Loucy (cell line): ENCODE data around the gene MYF6.

ENCODE experiments used
- H2AFZ ChIP-seq: fragments of 200-600 bp; sonication (generic); 2 replicates; pipeline ENCODE4 v1.6.0; 2016; ENCODE audit warnings: antibody characterized with exemption, mild to moderate bottlenecking, low read length, moderate library complexity
- H3F3A ChIP-seq: fragments of 200-600 bp; 2 replicates; pipeline ENCODE4 v1.6.0; 2016; ENCODE audit warnings: antibody characterized with exemption, low read depth, mild to moderate bottlenecking
- H3K27me3 ChIP-seq: fragments of 200-600 bp; sonication (generic); 2 replicates; pipeline ENCODE4 v1.6.1; 2014; ENCODE audit warnings: low read length, mild to moderate bottlenecking; ENCODE audit not compliant: insufficient read depth, poor library complexity, severe bottlenecking
- H3K36me3 ChIP-seq: fragments of 200-600 bp; sonication (generic); 2 replicates; pipeline ENCODE4 v1.6.1; 2016; ENCODE audit warnings: low read length; ENCODE audit not compliant: insufficient read depth
- H3K4me1 ChIP-seq: fragments of 200-600 bp; sonication (generic); 2 replicates; pipeline ENCODE4 v1.5.1; 2014; ENCODE audit warnings: low read length, mild to moderate bottlenecking; ENCODE audit not compliant: insufficient read depth, poor library complexity, severe bottlenecking
- H3K4me2 ChIP-seq: fragments of 200-600 bp; sonication (generic); 2 replicates; pipeline ENCODE4 v1.6.0; 2014; ENCODE audit warnings: antibody characterized with exemption, low read length, low read depth, mild to moderate bottlenecking; ENCODE audit not compliant: poor library complexity, severe bottlenecking
- H3K4me3 ChIP-seq: fragments of 200-600 bp; sonication (generic); 2 replicates; pipeline ENCODE4 v1.5.1; 2014; ENCODE audit warnings: low read length, mild to moderate bottlenecking, mixed read lengths; ENCODE audit not compliant: poor library complexity, severe bottlenecking
- H3K79me2 ChIP-seq: fragments of 200-600 bp; sonication (generic); 2 replicates; pipeline ENCODE4 v1.6.1; 2014; ENCODE audit warnings: low read length; ENCODE audit not compliant: insufficient read depth
- H3K9ac ChIP-seq: fragments of 200-600 bp; sonication (generic); 2 replicates; pipeline ENCODE4 v1.6.0; 2014; ENCODE audit warnings: mild to moderate bottlenecking, low read depth, low read length, moderate library complexity; ENCODE audit not compliant: poor library complexity, severe bottlenecking
- H3K9me2 ChIP-seq: fragments of 200-600 bp; sonication (generic); replicated peaks from 2 replicates; pipeline ENCODE4 v1.6.1; 2016; ENCODE audit warnings: low read depth, low read length, mixed read lengths
- H3K9me3 ChIP-seq: fragments of 200-600 bp; sonication (generic); 2 replicates; pipeline ENCODE4 v1.6.1; 2014; ENCODE audit warnings: mild to moderate bottlenecking, antibody characterized with exemption, low read length, low read depth; ENCODE audit not compliant: insufficient read depth
- H4K20me1 ChIP-seq: fragments of 200-600 bp; sonication (generic); 2 replicates; pipeline ENCODE4 v1.6.0; 2014; ENCODE audit warnings: antibody characterized with exemption, low read length, mild to moderate bottlenecking; ENCODE audit not compliant: insufficient read depth, poor library complexity, severe bottlenecking
- EZH2phosphoT487 ChIP-seq: fragments of 200-600 bp; IDR thresholded peaks from 2 replicates; pipeline ENCODE4 v1.6.1; 2018; ENCODE audit warnings: antibody characterized with exemption, mild to moderate bottlenecking, moderate library complexity, borderline replicate concordance
- TF ChIP-seq, protein P1 (sequence below): fragments of 200-600 bp; sonication (generic); conservative IDR thresholded peaks from 2 replicates; pipeline ENCODE4 v1.5.1; 2014; ENCODE audit warnings: mild to moderate bottlenecking, antibody characterized with exemption, low read length

Gene MYF6

DNA sequence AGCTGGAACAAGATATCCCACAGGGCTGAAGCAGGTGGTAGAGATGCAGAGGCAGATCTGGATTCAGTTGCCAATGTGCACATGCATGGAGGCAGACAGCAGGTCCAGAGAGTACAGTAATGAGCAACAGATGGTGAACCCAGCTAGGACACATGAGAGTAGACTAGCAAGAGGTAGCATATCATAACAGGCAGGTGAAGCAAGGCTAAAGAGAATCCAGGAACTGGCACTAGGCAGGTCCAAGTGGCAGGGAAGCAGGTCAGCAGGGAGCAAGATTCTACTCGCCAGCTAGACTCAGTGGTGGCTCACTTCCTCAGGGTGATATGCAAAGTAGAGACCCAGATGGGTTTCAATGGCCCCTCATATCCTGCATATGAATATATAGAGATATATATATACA, 15.3 kb upstream of the MYF6 start:
- Histone ChIP-seq H2AFZ (no peak overlapping the region), H3K27me3 (no peaks in the 10 kb centered on the region), H3K4me1 (no peaks in the 10 kb centered on the region), H3K4me2 (no peak overlapping the region), H3K4me3 (no peak overlapping the region), H3K36me3 (no peaks in the 10 kb centered on the region), H3K9ac (no peak overlapping the region), H4K20me1 (no peaks in the 10 kb centered on the region), H3K9me2 (no peaks in the 10 kb centered on the region), H3K79me2 (no peaks in the 10 kb centered on the region), H3K9me3 (no peaks in the 10 kb centered on the region), H3F3A (no peaks in the 10 kb centered on the region)
- no peak for TF ChIP-seq EZH2phosphoT487
- TF ChIP-seq, protein P1, sequence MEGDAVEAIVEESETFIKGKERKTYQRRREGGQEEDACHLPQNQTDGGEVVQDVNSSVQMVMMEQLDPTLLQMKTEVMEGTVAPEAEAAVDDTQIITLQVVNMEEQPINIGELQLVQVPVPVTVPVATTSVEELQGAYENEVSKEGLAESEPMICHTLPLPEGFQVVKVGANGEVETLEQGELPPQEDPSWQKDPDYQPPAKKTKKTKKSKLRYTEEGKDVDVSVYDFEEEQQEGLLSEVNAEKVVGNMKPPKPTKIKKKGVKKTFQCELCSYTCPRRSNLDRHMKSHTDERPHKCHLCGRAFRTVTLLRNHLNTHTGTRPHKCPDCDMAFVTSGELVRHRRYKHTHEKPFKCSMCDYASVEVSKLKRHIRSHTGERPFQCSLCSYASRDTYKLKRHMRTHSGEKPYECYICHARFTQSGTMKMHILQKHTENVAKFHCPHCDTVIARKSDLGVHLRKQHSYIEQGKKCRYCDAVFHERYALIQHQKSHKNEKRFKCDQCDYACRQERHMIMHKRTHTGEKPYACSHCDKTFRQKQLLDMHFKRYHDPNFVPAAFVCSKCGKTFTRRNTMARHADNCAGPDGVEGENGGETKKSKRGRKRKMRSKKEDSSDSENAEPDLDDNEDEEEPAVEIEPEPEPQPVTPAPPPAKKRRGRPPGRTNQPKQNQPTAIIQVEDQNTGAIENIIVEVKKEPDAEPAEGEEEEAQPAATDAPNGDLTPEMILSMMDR = no peak

DNA sequence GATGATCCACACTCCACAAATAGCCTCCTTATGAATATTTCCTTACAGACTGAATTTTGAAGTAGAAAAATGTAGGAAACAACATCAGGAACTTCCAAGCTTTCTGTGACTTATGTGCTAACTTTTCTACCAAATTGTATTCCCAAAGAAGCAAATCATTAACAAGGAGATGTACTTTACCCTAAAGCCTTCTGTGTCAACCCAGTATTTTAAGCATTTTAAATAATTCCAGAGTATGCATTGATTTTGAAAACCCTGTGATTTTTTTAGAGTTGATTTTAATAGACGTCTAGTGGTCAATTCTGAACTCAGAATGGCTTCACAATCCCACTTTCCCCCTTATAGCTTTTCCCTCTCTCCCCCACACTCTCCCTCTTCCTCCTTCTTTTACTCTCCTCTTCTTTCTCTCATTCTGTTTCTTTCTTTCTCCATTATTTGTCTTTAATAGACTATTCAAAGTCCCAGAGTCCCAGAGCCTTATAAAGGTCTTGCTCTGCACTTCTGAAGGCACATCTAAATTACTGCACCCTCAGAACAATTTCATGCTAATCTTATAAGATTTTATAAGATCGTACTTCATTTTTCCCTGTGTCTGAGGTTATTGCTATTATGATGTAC, 10.1 kb upstream of the MYF6 start:
- no peaks in the 10 kb centered on the region for H3K27me3 ChIP-seq
- no peak for TF ChIP-seq EZH2phosphoT487
- TF ChIP-seq, protein P1 = no peak
- H3K9ac ChIP-seq = no peak overlapping the region
- H3K4me2 ChIP-seq = no peak overlapping the region
- H3K9me2 ChIP-seq = no peaks in the 10 kb centered on the region
- no peaks in the 10 kb centered on the region for H3K4me1 ChIP-seq
- no peak overlapping the region for H2AFZ ChIP-seq
- no peaks in the 10 kb centered on the region for H3K9me3 ChIP-seq
- no peaks in the 10 kb centered on the region for H4K20me1 ChIP-seq
- no peaks in the 10 kb centered on the region for H3F3A ChIP-seq
- no peak overlapping the region for H3K4me3 ChIP-seq
- no peaks in the 10 kb centered on the region for H3K79me2 ChIP-seq
- H3K36me3 ChIP-seq = no peaks in the 10 kb centered on the region

DNA sequence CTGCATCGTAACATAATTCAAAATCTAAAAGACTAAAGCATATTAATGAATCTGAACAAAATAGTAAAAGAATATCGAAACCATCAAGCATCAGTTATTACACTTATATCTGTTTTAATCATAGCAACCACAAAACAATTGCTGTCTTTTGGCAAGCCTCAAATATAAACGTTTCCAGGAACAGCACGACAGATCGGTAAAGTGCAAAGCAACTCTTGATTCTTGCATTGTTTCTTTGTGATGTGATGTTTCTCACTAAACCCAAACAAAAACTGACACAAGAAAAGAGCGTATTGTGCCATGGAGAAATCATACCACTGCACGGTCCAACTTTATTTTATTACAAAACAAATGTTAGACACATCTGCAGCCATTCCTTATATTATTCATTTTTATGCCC, 9.2 kb upstream of the MYF6 start:
- no peaks in the 10 kb centered on the region for H3K79me2 ChIP-seq
- no peaks in the 10 kb centered on the region for H3K27me3 ChIP-seq
- no peaks in the 10 kb centered on the region for H3F3A ChIP-seq
- H3K9me3 ChIP-seq = no peaks in the 10 kb centered on the region
- H3K9me2 ChIP-seq = no peaks in the 10 kb centered on the region
- H3K4me1 ChIP-seq = no peaks in the 10 kb centered on the region
- no peak overlapping the region for H3K9ac ChIP-seq
- H3K36me3 ChIP-seq = no peaks in the 10 kb centered on the region
- no peak for TF ChIP-seq EZH2phosphoT487
- TF ChIP-seq, protein P1 = no peak
- H4K20me1 ChIP-seq = no peaks in the 10 kb centered on the region
- no peak overlapping the region for H3K4me3 ChIP-seq
- H3K4me2 ChIP-seq = no peak overlapping the region
- H2AFZ ChIP-seq = no peak overlapping the region
